GM12878 (cell line): ENCODE measurements around the gene PF4V1.

ENCODE experiments used
- CBX5 ChIP-seq: sonication (generic); IDR thresholded peaks from 2 replicates; pipeline ENCODE4 v1.6.1; 2016; ENCODE audit warnings: low read depth, moderate library complexity, mild to moderate bottlenecking, inconsistent platforms
- CREM ChIP-seq: IDR thresholded peaks from 2 replicates; pipeline ENCODE4 v1.6.1; 2014; ENCODE audit warnings: antibody characterized with exemption, low read depth
- EP300 ChIP-seq, 2 experiments: fragments of 150-350 bp in 1 of 2; IDR thresholded peaks; 2 replicates each; pipeline ENCODE4 v1.6.1; 2011 to 2012; ENCODE audit warnings: low read depth in 2 of 2, low read length in 2 of 2, borderline replicate concordance in 1 of 2, improper control_type of control experiment in 1 of 2, inconsistent platforms in 1 of 2; ENCODE audit not compliant: control insufficient read depth in 1 of 2
- EZH2 ChIP-seq: IDR thresholded peaks from 2 replicates; pipeline ENCODE4 v1.6.1; 2012; ENCODE audit warnings: low read depth, mild to moderate bottlenecking, control low read depth, inconsistent platforms, low read length, borderline replicate concordance; ENCODE audit not compliant: control insufficient read depth
- GABPA ChIP-seq: IDR thresholded peaks from 2 replicates; pipeline ENCODE4 v1.6.1; 2014; ENCODE audit warnings: antibody characterized with exemption, low read depth, mild to moderate bottlenecking, inconsistent platforms
- NR2C1 ChIP-seq: fragments of 450-650 bp; IDR thresholded peaks from 2 replicates; pipeline ENCODE4 v1.6.1; 2017; ENCODE audit warnings: antibody characterized with exemption, mild to moderate bottlenecking, moderate library complexity
- PRDM15 ChIP-seq: fragments of 450-650 bp; formaldehyde crosslinking; IDR thresholded peaks from 2 replicates; pipeline ENCODE4 v1.4.0; 2020; ENCODE audit warnings: mild to moderate bottlenecking, moderate library complexity
- TAF1 ChIP-seq: IDR thresholded peaks from 2 replicates; pipeline ENCODE4 v1.6.1; 2011; ENCODE audit warnings: mild to moderate bottlenecking, low read depth, low read length, borderline replicate concordance
- TCF12 ChIP-seq: IDR thresholded peaks from 2 replicates; pipeline ENCODE4 v1.6.1; 2011; ENCODE audit warnings: low read depth, mild to moderate bottlenecking, low read length
- USF1 ChIP-seq: IDR thresholded peaks from 2 replicates; pipeline ENCODE4 v1.6.1; 2011; ENCODE audit warnings: borderline replicate concordance, low read depth, mild to moderate bottlenecking, moderate library complexity, mixed read lengths, low read length; ENCODE audit not compliant: insufficient read depth; ENCODE audit errors: extremely low read length
- ZNF24 ChIP-seq: fragments of 450-650 bp; IDR thresholded peaks from 2 replicates; pipeline ENCODE4 v1.6.1; 2017; ENCODE audit warnings: antibody characterized with exemption, mild to moderate bottlenecking
- ZNF384 ChIP-seq: IDR thresholded peaks from 2 replicates; pipeline ENCODE4 v1.6.1; 2012; ENCODE audit warnings: low read depth, mild to moderate bottlenecking, low read length, improper control_type of control experiment, borderline replicate concordance
- TF ChIP-seq, protein P1 (sequence below): IDR thresholded peaks from 2 replicates; pipeline ENCODE4 v1.6.1; 2012; ENCODE audit warnings: mild to moderate bottlenecking, low read depth, low read length

DNA sequence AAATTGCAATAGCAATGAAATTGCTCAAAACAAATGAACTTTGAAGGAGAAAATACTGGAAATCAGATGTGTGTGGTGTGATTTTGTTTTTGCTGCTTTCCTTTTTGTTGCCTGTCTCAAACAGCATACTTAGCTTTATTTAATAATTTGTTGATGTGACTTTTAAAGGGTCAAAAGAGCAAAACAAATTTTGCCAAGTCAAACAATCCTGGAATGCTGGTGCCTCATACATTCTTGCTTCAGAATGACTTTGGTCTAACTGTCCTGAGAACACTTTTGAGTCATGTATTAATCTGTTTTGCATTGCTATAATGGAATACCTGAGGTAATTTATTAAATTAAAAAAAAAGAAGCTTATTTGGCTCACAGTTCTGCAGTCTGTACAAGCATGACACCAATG is 3.4 kb downstream of the PF4V1 start:
- TF ChIP-seq EZH2 (no peak), EP300 (IDR thresholded peaks at IDR 0.05; ENCODE audit: borderline replicate concordance in 1 of 2, control insufficient read depth in 1 of 2, low read depth in 2 of 2, low read length in 2 of 2) (no peak), CBX5 (no peak), NR2C1 (no peak), ZNF24 (no peak), ZNF384 (no peak), TAF1 (no peak), CREM (no peak), GABPA (no peak), PRDM15 (no peak), TCF12 (no peak), USF1 (no peak)
- TF ChIP-seq, protein P1, sequence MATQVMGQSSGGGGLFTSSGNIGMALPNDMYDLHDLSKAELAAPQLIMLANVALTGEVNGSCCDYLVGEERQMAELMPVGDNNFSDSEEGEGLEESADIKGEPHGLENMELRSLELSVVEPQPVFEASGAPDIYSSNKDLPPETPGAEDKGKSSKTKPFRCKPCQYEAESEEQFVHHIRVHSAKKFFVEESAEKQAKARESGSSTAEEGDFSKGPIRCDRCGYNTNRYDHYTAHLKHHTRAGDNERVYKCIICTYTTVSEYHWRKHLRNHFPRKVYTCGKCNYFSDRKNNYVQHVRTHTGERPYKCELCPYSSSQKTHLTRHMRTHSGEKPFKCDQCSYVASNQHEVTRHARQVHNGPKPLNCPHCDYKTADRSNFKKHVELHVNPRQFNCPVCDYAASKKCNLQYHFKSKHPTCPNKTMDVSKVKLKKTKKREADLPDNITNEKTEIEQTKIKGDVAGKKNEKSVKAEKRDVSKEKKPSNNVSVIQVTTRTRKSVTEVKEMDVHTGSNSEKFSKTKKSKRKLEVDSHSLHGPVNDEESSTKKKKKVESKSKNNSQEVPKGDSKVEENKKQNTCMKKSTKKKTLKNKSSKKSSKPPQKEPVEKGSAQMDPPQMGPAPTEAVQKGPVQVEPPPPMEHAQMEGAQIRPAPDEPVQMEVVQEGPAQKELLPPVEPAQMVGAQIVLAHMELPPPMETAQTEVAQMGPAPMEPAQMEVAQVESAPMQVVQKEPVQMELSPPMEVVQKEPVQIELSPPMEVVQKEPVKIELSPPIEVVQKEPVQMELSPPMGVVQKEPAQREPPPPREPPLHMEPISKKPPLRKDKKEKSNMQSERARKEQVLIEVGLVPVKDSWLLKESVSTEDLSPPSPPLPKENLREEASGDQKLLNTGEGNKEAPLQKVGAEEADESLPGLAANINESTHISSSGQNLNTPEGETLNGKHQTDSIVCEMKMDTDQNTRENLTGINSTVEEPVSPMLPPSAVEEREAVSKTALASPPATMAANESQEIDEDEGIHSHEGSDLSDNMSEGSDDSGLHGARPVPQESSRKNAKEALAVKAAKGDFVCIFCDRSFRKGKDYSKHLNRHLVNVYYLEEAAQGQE, result no peak
